ENCODE results near the gene PRAME.
A peak's percentile ranks its signal among the peaks of the same experiment; 100 is the strongest.
"Not testable (repeated sequence)": the region's sequence is repeated elsewhere in the genome, so short reads cannot be mapped to it uniquely, and the experiment has no call there.

PRAME gene

DNA sequence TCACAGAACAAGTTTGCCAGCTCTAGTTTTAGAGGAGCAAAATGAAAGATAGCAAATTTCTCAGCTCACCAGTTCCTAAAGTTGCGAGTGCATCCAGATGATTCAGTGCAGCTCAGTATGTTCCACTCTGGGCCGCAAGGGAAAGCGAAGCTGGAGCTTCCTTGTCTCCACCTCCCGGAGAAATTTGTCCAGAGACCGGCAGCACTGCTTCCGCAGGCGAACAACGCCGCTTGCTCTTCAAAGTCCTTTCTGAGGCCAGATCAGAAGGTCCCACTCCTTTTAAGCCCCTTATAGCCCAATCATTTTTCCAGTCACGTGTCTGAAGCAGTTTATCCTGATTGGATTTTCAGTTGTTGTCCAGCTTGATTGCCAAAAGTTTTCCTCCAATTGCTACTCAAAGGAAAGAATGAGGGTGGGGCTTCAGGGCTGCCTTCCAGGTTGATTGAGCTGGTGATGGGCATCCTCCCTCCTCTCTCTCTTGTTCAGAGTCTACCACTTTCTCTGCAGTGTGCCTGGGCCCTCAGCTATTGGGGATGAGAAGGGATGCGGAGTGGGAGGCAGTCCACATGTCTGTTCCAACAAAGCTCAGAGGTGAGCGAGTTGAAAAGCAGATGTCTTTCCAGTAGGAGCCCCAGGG lies 38.9 kb downstream of the PRAME start, which contains the start of gene ZNF280A:
ZNF280A (minus strand) TSS at position 251 of the 637 bp plus-strand sequence. CDS start 4,640 bp downstream, outside the sequence.
- DNase-seq, result no peak

DNA sequence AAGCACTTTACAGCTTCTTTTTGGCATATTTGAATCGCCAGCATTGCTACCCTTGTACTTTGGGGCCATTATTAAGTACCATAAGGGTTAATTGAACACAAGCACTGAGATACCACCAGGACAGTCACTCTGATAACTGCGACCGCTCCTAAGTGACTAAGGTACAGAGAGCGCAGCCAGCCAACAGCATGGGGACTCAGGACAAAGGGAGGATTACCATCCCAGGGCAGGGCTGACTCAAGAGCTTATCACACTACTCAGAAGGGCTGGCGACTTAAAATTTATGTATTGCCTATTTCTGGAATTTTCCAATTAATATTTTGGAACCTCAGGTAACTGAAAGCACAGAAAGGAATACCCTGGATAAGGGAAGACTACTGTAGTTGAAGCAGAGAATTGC lies 39.5 kb downstream of the PRAME start:
- DNase-seq, result no peak

DNA sequence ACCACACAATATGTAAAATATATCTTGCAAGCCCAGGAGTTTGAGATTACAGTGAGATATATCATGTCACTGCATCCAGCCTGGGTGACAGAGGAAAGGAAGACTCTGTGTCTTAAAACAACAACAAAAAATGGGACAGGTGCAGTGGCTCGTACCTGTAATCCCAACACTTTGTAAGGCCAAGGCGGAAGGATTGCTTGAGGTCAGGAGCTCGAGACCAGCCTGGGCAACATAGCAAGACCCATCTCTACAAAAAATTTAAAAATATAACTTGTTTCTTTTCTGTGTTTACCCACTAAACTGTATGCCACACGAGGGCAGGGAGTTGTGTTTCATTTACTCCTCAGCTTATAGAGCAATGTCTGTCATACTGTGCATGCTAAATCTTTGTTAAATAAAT lies 42.1 kb downstream of the PRAME start:
- no peak for DNase-seq

- no peak for DNase-seq
Measured at GRCh38 chr22:22515890-22516289, 43.2 kb downstream of the PRAME start.

- peak; percentile 10 for DNase-seq
Measured at GRCh38 chr22:22514431-22514830, 44.6 kb downstream of the PRAME start.

- DNase-seq, result no peak
Measured at GRCh38 chr22:22513619-22514018, 45.4 kb downstream of the PRAME start.

DNA sequence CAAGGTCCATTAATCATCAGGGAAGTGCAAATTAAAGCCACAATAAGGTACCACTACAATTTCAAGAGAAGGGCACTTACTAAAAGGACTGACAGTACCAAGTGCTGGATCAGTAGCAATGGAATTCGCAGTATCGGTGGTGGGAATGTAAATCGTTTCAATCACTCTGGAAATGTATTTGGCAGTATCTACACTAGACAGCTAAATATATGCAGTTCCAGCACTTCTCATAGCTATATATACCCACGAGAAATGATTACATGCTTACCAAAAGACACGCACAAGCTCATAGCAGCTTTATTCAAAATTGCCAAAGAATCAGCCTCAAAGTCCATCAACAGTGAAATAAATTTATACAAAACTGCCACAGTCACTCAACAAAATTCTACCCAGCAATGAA lies 46.1 kb downstream of the PRAME start:
- no peak for DNase-seq

DNA sequence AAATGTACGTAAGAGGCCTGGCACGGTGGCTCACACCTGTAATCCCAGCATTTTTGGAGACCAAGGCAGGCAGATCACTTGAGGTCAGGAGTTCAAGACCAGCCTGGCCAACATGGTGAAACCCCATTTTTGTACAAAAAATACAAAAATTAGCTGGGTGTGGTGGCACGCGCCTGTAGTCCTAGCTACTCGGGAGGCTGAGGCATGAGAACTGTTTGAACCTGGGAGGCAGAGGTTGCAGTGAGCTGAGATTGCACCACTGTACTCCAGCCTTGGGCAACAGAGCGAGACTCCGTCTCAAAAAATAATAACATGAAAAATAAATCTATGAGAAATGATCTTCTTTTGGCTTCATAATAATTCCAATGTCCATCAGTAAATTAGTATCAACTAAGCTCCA lies 48.2 kb downstream of the PRAME start:
- not testable (repeated sequence) for DNase-seq

DNA sequence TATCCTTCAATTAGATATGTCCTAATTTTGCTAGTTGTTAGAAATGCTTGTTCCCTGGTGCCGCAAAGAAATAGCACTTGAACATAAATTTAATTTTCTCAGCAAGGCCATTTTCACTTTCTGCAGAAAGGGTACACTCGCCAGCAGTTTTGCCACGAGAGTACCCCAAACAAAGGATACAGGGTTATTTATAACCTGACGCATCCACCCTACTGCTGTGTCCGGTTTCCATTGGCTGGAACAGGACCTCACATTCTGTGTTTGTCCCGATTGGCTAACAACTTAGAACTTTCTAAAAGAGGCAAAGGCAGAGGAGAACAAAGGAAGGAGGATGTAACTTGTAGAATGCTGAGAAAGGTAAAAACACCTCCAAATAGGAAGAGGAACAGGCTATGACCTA lies 49.2 kb downstream of the PRAME start:
- DNase-seq, result not testable (repeated sequence)

DNA sequence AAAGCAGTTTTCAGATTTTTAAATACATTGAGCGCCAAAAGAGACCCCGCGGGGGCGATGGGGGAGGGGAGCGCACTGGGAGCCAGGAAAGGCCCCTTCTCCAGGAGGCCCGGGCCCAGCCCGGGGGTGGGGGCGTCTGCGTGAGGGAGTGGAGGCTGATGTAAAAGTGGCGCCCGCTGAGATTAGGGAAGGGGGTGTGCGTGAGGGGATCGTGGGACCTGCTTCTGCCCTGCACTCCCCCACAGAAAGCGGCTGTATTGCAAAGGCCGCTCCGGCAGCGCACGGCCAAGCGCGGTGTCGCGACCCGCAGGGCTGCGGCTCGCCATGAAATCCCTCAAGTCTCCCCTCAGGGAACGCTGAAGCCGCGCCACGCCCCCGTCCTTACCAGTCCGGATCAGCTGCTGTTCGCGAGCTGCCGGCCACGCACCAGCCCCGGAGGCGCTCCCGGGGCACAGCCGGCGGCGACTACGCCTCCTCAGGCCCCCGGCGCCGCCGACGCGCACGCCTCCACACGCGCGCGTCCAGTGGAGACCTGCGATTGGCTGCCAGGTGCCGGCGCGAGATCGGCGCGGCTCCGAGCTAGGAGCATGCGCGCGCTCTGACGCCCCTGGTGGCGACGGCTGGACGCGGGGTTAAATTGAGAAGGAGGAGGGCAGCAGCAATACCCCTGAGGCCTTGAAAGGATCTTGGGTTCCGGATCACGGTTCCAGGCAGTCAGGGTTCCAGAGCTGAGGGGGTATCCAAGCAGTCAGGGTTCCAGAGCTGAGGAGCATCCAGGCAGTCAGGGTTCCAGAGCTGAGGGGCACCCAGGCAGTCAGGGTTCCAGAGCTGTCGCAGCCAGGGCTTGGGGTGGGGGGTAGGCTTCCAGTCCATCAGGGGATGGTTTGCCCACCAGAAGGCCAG lies 50.5 kb downstream of the PRAME start, which contains the start of gene ZNF280B:
ZNF280B (minus strand) TSS at position 469 of the 903 bp plus-strand sequence. CDS start 19,344 bp downstream, outside the sequence.
- DNase-seq, result peak; percentile 12

DNA sequence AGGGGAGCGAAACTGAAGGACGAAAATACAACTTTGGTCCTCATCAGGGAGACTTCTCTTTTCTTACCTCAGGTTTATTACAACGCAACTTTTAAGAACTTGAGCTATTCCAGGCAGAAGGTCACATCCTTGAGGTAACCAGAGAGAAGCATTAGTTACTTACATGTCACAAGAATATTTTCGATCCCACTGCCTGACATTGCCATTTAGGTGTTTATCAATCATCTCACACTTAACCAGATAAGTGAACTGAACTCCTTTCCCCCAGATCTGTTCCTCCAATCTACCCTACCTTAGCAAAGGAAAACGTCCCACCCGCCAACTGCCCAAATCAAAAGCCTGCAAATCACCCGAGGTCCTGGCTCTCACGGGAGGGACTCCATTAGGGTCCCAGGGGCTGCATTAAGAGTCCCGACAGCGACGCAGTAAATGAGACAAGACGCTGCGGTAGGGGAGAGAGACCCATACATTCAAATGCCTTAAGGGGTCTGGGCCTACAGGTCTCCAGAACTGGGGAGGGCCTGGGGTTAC lies 51.3 kb downstream of the PRAME start:
- no peak for DNase-seq

GRCh38 chr22:22506736-22507135 lies 52.3 kb downstream of the PRAME start:
- no peak for DNase-seq

DNA sequence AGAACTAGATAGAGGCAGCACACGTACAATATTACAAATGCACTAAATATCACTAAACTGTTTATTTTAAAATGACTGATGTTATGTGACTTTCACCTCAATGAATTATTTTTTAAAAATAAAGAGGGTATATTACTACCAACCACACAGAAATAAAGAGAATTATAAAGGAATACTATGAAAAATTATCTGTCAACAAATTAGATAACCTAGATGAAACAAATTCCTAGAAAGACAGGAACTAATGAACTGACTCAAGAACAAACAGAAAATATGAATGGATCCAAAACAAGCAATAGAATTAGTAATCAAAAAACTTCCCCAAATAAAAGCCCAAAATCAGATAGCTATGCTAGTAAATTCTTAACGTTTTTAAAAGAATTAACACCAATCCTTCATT lies 60.8 kb downstream of the PRAME start:
- no peak for DNase-seq
